KG1 (cell line): ENCODE results near the gene NISCH.
"Not testable (repeated sequence)": the region's sequence is repeated elsewhere in the genome, so short reads cannot be mapped to it uniquely, and the experiment has no call there.

Experiments
- DNase-seq: peaks from one replicate; lab custom pipeline; 2025; lab: John Stamatoyannopoulos, UW

Gene NISCH

DNA sequence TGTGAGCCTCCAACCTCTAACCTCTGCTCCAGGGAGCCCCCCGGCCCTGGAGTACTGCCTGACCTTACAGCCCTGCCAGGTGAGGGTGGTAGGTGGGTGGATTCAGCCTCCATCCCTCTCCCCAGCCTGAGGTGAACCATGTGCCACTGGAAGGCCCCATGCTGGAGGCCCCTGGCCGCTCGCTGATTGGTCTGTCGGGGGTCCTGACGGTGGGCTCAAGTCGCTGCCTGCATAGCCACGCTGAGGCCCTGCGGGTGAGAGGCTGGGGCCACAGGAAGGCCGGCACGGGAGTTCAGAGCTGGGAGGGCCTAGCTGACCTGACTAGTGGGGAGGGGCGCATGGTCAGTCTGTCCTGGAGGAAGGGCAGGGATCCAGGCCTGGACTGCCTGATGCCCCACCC is 59.2 kb downstream of the NISCH start:
- DNase-seq: no peak

DNA sequence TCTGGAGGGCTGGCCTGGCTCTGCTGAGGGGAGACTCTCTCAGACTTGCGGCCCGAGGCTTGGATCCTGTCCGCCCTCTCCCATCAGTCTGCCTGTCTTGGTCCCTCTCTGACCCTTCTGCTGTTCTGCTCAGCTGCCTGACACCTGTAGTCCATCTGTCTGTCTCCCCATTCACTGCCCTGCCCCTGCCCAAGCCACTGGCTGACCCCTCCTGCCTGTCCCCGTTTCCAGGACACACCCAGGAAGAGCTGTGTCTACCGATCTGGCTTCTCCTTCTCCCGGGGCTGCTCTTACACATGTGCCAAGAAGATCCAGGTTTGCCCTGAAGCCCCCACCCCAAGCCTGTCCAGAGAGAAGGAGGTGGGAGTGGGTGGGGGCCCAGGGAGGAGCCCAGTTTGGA is 59.8 kb downstream of the NISCH start:
- no peak for DNase-seq

DNA sequence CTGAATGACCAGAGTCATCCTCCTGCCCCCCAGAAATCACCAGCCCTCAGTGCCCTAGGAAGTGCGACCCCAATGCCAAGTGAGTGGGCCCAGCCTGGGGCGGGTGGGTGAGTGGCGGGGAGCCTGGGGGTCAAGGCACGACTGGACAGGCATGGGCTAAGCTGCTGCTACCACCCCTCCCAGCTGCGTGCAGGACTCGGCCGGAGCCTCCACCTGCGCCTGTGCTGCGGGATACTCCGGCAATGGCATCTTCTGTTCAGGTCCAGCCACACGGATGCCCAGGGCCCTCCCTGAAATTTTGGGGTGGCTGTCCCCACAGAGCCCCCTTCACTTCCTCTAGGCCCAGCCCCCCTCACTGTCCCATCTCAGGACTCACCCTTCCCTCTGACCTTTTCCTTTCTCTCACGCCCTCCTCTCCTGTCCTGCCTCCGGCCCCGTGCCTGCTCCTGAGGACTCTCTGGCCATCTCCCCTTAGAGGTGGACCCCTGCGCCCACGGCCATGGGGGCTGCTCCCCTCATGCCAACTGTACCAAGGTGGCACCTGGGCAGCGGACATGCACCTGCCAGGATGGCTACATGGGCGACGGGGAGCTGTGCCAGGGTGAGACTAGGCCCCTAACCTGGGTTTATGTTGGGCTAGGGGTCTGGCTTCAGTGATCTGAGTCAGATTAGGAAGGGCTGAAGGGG is 61.2 kb downstream of the NISCH start:
- DNase-seq: no peak

DNA sequence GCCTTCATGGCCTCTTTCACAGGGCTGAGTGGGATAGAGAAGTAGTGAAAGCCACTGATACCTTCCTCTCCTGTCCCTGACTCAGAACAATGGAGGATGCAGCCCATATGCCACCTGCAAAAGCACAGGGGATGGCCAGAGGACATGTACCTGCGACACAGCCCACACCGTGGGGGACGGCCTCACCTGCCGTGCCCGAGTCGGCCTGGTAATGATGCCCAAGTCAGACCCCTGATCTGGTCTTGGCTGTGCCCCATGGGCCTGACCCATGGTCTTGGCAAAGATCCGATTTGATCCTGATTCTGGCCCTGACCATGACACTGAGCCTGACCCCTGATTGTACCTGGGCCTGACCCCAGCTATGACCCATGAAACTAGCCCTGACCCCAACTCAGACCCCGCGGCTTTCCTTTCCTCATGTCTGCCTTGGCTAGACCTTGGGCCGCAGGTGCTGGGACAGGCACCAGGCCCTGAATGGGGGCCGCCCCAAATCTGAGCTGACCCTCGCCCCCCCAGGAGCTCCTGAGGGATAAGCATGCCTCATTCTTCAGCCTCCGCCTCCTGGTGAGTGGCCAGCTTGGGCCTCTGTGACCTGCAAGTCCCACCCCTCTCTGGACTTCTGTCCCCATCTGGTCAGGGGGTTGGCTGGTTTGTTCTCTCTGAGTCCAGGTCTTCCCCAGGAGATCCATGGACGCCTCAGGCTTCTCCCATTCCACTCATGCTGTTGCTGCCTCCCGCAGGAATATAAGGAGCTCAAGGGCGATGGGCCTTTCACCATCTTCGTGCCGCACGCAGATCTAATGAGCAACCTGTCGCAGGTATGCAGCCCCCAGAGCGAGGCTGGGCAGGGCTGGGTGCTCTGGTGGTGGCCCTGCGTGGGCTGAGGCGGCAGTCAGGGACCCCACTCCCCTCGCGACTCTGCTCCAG is 62.7 kb downstream of the NISCH start:
- DNase-seq: no peak

DNA sequence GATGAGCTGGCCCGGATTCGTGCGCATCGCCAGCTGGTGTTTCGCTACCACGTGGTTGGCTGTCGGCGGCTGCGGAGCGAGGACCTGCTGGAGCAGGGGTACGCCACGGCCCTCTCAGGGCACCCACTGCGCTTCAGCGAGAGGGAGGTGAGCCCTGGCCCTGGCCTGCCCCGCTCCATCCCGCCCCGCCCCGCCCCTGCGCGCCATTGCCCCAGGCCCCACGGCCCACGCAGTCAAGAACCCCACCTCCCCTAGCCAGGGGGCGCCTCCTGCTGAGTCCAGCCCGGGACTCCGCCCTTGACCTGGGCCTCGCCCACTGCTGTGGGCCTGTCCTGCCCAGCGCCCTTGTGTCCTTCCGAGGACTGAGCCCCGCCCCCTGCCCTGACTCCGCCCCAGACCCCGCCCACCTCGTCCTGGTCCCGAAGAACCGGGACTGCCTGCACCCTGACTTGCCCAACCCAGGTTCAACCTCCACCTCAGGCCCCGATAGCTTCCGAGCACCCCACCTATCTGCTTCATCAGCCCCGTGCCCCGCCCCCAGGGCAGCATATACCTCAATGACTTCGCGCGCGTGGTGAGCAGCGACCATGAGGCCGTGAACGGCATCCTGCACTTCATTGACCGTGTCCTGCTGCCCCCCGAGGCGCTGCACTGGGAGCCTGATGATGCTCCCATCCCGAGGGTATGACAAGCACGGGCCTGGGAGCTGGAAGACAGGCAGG is 63.5 kb downstream of the NISCH start:
- DNase-seq: no peak

DNA sequence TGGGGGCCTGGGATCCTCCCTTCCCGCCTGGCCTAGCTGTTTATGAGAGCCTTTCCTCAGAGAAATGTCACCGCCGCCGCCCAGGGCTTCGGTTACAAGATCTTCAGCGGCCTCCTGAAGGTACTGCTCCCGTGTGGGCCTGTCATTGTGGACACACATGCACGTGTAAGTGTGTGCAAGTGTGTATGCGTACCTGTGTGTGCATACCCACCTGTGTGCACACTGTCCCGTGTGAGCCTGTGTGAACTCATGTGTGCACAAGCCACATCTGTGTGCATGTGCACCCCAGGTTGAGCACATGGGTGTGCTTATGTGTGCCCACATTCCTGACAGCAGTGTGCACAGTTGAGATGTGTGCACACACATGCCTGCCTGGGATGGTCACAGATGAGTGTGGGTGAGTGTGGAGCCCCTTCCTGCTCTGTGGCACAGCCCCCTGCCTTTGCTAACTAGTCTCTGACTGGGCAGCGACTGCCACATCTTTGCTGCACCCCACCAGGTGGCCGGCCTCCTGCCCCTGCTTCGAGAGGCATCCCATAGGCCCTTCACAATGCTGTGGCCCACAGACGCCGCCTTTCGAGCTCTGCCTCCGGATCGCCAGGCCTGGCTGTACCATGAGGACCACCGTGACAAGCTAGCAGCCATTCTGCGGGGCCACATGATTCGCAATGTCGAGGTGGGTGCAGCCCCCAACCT is 64.2 kb downstream of the NISCH start:
- DNase-seq: no peak

DNA sequence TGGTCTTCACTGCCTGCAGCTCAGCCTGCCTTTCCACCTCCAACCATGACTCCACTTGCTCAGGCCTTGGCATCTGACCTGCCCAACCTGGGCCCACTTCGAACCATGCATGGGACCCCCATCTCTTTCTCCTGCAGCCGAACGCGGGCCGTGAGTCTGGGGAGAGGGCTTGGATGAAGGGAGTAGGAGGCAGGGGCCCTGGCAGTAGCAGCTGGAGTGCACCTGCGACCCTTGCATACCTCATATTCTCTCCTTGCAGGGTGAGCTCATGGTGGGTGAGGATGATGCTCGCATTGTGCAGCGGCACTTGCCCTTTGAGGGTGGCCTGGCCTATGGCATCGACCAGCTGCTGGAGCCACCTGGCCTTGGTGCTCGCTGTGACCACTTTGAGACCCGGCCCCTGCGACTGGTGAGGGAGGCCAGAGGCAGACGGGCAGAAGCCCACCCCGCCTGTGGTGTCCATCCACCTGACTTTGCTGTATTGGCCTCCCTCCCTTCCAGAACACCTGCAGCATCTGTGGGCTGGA is 64.8 kb downstream of the NISCH start:
- DNase-seq: no peak

DNA sequence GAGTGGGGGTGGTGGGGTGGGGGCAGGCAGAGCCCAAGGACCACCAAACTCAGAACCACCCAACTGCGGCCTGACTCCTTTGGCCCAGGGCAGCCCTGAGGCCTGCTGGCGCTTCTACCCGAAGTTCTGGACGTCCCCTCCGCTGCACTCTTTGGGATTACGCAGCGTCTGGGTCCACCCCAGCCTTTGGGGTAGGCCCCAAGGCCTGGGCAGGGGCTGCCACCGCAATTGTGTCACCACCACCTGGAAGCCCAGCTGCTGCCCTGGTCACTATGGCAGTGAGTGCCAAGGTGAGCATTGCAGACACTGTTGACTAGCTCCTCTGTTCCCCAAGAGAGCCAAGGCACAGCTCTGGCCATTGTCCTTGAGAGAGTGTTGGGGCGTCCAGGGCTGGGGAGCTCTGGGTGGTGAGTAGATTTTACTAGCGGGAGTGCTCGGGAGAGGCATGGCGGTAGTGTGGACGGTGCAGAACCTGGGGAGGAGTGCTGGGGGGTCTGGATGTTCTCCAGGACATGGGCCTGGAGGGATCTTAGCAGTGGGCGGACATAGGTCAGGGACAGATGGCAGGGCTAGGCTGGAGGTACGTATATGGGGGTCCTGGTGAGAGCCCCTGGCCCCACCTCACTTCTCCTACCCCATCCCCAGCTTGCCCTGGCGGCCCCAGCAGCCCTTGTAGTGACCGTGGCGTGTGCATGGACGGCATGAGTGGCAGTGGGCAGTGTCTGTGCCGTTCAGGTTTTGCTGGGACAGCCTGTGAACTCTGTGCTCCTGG is 65.5 kb downstream of the NISCH start:
- DNase-seq: no peak

DNA sequence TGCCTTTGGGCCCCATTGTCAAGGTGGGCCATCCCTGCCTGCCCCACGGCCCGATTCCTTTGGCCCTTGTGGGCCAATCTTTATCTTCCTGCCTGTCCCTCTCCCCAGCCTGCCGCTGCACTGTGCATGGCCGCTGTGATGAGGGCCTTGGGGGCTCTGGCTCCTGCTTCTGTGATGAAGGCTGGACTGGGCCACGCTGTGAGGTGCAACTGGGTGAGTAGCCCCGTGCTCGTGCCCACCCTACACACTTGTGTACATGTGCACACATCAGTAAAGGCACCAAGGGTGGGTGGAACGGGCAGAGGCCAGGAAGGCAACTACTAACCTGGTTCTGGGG is 66.1 kb downstream of the NISCH start:
- no peak for DNase-seq

DNA sequence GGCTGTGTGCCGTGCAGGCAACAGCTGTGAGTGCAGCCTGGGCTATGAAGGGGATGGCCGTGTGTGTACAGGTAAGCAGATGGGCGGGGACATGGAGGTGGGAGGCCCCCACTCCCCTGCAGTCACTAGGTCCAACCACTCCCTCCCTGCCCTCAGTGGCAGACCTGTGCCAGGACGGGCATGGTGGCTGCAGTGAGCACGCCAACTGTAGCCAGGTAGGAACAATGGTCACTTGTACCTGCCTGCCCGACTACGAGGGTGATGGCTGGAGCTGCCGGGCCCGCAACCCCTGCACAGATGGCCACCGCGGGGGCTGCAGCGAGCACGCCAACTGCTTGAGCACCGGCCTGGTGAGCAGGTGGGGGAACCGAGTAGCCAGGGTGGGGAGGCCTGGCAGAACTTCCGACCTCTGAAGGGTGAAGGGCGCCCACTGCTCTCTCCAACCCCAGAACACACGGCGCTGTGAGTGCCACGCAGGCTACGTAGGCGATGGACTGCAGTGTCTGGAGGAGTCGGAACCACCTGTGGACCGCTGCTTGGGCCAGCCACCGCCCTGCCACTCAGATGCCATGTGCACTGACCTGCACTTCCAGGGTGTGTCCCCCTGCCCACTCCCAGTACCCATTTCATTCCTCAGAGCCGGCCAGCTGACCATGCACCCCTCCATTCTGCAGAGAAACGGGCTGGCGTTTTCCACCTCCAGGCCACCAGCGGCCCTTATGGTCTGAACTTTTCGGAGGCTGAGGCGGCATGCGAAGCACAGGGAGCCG is 66.7 kb downstream of the NISCH start:
- no peak for DNase-seq

DNA sequence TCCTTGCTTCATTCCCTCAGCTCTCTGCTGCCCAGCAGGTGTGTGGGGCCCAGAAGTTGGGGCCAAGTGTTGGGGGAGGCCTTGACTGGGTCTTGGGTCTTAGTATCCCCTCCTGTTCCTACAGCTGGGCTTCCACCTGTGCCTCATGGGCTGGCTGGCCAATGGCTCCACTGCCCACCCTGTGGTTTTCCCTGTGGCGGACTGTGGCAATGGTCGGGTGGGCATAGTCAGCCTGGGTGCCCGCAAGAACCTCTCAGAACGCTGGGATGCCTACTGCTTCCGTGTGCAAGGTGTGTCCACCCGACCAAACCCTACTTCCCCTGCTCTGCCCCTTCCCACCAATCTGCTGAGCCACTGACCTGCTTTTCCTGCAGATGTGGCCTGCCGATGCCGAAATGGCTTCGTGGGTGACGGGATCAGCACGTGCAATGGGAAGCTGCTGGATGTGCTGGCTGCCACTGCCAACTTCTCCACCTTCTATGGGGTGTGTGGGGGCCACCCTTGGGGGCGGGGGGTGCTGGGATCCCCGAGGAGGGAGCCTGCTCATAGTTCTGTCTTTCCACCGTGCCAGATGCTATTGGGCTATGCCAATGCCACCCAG is 67.3 kb downstream of the NISCH start:
- no peak for DNase-seq

DNA sequence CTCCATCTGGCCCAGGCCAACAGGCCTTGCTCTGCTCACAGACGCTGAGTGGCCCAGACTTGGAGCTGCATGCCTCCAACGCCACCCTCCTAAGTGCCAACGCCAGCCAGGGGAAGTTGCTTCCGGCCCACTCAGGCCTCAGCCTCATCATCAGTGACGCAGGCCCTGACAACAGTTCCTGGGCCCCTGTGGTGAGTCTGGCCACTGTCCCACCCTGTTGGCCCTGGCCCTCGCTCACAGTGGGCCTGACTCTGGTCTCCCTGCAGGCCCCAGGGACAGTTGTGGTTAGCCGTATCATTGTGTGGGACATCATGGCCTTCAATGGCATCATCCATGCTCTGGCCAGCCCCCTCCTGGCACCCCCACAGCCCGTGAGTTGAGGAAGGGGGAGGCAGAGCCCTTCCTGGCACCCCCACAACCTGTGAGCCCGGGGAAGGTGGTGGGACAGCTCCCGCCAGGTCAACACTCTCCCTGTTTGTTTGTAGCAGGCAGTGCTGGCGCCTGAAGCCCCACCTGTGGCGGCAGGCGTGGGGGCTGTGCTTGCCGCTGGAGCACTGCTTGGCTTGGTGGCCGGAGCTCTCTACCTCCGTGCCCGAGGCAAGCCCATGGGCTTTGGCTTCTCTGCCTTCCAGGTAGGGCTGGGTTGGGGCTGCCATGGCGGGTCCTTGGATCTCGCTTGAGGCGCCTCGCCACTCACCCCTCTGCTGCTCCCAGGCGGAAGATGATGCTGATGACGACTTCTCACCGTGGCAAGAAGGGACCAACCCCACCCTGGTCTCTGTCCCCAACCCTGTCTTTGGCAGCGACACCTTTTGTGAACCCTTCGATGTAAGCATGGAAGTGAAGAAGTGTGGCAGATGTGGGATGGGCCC is 68.2 kb downstream of the NISCH start:
- no peak for DNase-seq

DNA sequence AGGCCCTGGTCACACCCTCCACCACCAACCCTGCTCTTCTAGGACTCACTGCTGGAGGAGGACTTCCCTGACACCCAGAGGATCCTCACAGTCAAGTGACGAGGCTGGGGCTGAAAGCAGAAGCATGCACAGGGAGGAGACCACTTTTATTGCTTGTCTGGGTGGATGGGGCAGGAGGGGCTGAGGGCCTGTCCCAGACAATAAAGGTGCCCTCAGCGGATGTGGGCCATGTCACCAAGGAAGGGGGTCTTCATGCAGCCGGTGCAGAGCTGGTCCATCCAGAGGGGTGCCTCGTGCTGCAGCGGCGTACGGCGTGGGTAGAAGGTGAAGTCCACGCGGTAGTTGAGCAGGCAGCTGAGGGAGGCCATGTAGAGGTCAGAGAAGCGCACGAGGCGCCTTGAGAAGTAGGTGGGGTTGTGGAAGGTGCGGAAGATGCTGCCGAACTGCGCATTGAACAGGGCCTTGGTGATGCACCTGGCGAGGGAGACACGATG is 68.9 kb downstream of the NISCH start:
- DNase-seq: no peak

DNA sequence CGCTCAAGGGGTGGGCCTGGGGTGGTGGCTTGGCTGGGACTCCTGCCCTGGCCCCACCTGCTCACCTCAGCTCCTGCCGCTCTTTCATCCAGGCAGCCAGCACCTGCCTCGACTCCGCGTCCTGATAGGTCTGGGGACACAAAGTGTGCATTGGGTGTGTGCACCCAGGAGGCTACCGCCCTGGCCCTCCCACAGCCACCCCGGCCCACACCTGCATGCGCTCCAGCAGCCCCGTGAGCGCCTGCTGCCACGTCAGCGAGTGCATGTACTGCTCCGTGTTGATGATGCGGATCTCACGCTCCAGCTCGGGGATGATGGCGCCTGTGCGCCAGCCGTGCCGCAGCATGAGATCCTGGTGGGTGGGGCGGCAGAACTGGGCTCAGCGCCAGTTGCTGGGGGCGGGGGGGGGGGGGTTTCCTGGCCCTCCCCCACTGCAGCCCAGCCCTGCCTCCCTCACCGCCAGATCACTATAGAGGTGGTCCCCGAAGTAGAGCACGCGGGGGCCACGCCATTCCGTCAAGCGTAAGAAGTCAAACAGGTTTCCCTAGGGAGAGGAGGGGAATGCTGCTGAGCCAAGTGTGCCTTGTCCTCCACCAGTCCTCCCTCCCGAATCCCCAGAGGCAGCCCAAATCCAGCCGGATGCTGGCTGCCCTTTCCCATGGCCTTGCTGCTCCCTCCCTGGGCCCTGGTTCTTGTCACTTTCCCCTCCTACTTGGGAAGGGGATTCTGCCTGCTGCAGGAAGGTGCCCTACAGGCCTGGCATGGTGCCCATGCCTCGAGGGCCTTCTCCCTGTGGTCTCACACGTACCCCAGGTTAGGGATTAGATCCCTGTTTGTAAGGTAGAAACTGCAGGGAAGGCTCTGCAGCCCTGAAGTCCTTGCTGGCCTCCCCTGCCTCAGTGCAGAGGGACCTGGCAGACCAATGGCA is 69.6 kb downstream of the NISCH start:
- no peak for DNase-seq

DNA sequence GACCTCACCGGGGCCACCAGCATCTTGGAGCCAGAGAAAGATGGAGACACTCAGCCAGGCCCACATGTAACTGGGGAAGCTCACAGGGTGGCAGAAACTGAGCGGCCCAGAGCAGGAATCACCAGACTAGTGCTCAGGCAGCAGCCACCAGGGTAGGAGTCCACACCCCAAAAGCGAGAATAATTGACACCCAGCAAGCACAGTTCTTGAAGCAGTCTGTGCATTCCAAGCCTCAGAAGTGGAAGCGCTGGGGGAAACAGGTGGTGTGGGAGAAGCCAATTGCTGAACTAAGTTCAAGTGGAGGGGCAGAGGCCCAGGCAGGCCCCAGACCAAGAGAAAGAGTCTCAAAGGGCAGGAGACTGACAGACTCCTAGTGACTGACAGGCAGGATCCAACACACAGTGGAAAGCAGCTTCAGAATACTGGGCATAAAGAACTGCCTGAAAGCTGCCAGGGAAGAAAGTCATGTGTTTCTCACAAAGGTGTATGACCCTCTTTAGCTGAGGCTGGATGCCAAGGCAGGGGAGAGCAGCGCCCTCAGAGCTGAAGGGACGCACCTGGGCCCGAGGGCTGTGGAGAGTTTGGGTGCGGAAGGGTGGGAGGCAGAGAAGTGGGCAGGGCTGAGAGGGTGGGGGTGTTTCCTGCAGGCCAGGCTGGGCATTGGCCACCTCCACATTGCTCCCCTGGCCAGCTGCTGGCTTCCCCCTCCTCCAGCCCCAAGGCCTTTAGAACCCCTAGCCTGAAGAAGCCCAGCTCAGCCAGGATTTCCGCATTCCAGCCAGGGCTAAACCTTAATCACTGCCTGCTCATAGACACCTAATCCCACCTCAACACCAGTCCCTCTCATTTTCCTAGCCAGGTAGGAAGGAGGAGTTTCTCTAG is 70.5 kb downstream of the NISCH start:
- DNase-seq: no peak

DNA sequence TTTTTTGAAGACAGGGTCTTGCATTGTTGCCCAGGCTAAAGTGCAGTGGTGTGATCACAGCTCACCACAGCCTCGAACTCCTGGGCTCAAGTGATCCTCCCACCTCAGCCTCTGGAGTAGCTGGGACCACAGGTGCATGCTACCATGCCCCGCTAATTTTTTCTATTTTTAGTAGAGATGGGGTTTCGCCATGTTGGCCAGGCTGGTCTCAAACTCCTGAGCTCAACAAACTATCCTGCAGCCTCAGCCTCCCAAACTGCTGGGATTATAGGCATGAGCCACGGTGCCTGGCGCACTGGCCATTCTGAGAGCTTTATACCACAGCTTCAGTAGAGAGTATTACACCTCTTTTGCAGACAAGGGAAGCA is 71.3 kb downstream of the NISCH start:
- DNase-seq: not testable (repeated sequence)
